ENCODE measurements around the gene ZBP1. TPM values are rescaled to one million over a fixed set of nuclear protein-coding genes. Genes with fewer than 3 reads are reported as not detected.

Gene ZBP1
- total RNA-seq, 3 donors from 2014 or later: 1.8 to 12.8 (median 3.6) TPM

DNA sequence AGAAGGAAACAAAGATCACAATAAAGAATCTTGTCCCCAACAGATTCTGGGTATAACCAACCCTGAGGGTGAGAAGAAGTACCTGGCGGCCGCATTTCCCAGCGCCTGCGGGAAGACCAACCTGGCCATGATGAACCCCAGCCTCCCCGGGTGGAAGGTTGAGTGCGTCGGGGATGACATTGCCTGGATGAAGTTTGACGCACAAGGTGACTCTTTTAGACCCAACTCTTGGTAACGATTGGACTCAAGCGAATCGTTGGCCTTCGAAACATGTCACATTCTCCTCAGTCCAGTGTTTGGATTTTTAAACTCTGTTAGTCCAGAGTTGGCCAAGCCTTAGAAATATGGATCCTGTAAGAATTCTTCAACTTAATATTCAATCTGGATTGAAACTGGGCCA is 56.7 kb downstream of the ZBP1 start:
- Histone ChIP-seq H3K36me3 (ENCODE audit: low read depth) (no peaks in the 10 kb centered on the region), H3K4me3 (no peak overlapping the region), H3K9me3 (no peaks in the 10 kb centered on the region), H3K4me1 (ENCODE audit: low read depth) (peaks cover 32% of the 10 kb centered on the region)
- intact Hi-C loops (cut with DNase I, micrococcal nuclease): no loop called here
- ATAC-seq (no peak), DNase-seq (no peak)
- TF ChIP-seq, protein P1, sequence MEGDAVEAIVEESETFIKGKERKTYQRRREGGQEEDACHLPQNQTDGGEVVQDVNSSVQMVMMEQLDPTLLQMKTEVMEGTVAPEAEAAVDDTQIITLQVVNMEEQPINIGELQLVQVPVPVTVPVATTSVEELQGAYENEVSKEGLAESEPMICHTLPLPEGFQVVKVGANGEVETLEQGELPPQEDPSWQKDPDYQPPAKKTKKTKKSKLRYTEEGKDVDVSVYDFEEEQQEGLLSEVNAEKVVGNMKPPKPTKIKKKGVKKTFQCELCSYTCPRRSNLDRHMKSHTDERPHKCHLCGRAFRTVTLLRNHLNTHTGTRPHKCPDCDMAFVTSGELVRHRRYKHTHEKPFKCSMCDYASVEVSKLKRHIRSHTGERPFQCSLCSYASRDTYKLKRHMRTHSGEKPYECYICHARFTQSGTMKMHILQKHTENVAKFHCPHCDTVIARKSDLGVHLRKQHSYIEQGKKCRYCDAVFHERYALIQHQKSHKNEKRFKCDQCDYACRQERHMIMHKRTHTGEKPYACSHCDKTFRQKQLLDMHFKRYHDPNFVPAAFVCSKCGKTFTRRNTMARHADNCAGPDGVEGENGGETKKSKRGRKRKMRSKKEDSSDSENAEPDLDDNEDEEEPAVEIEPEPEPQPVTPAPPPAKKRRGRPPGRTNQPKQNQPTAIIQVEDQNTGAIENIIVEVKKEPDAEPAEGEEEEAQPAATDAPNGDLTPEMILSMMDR (IDR thresholded peaks at IDR 0.05): no peak

DNA sequence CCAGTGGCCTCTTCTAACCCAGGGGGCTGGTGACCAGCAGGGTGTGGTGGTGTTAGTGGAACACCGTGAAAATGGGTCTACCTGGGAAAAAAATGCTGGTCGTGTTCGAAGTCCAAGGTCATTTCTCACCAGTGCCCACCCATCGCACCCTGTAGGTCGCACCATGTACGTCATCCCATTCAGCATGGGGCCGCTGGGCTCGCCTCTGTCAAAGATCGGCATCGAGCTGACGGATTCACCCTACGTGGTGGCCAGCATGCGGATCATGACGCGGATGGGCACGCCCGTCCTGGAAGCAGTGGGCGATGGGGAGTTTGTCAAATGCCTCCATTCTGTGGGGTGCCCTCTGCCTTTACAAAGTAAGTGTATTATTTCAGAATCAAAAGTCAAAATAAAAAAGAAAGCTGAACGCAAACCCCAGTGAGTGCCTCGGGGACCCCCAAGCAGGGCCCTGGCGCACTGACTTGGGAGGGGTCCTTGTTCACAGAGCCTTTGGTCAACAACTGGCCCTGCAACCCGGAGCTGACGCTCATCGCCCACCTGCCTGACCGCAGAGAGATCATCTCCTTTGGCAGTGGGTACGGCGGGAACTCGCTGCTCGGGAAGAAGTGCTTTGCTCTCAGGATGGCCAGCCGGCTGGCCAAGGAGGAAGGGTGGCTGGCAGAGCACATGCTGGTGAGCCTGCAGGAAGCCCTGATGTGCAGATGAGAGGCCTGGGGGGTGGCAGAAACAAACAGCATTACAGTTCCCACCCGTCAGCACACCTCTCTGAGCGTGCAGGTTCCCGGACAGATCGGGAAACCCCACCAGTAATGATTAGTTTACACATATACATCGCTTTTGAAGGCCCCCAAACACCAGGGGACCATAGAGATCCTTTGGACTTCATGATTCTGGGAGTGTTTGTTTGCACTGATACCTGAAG is 57.4 kb downstream of the ZBP1 start:
- H3K9me3 ChIP-seq: no peaks in the 10 kb centered on the region

DNA sequence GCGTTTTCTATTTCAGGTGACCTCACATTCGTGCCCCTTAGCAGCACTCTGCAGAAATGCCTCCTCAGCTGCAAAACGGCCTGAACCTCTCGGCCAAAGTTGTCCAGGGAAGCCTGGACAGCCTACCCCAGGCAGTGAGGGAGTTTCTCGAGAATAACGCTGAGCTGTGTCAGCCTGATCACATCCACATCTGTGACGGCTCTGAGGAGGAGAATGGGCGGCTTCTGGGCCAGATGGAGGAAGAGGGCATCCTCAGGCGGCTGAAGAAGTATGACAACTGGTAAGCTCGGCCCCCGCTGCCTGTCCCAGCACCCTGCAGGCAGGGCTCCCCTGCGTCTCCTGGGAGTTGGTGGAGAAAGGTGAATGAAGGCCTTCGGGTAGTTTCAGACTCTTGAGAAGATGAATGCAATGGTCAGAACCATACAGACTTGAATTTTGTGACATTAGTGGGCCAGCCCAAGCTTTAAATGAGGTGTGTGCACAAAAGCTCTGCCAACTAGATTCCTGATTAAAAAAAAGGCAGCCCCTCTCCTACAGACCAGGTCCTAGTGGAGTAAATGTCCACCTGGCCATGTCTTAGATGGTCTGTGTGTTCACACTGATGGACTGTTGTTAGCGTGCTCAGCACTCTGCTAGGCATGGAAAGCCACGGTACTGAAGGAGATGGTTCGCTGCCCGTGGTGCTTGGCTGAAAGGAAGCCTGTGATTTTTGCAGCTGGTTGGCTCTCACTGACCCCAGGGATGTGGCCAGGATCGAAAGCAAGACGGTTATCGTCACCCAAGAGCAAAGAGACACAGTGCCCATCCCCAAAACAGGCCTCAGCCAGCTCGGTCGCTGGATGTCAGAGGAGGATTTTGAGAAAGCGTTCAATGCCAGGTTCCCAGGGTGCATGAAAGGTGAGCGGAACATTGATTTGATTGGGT is 58.6 kb downstream of the ZBP1 start:
- ATAC-seq: no peak

More for the DNA sequence above, 57.4 kb downstream of the ZBP1 start:
- TF ChIP-seq, protein P1 (IDR thresholded peaks at IDR 0.05): no peak
- Histone ChIP-seq H3K36me3 (ENCODE audit: low read depth) (no peaks in the 10 kb centered on the region), H3K4me1 (ENCODE audit: low read depth) (peaks cover 37% of the 10 kb centered on the region), H3K4me3 (no peak overlapping the region)
- DNase-seq (peak in 2 of 3 donors; percentile 41 to 63), ATAC-seq (no peak)
- intact Hi-C loops (cut with DNase I, micrococcal nuclease): no loop called here

DNA sequence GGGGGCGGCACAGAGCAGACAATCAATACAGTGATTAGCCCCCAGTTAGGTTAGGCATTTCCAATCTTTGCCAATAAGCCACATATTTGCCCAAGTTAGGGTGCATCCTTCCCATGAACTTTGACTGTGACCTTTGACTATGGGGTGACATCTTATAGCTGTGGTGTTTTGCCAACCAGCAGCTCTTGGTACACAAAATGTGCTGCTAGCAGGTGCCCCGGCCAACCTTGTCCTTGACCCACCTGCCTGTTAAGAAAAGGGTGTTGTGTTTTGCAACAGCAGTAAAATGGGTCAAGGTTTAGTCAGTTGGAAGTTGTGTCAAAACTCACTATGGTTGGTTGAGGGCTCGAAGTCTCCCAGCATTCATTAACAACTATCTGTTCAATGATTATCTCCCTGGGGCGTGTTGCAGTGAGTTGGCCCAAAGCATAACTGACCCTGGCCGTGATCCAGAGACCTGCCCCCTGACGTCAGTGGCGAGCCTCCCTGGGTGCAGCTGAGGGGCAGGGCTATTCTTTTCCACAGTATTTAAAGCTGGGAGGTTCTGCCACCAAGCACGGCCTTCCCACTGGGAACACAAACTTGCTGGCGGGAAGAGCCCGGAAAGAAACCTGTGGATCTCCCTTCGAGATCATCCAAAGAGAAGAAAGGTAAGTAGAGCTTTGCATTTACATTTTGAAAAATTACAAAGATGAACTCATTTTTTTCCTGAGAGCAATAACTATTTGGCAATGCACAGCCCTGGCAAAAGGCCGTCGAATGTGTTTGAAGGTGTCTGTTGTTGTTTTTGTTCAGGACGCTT is 59.5 kb downstream of the ZBP1 start, which contains the start of gene PCK1:
TSS of gene PCK1 (plus strand) at position 557 of the 802 bp plus-strand sequence. CDS start 302 bp downstream, outside the sequence.
- H3K9me3 ChIP-seq: no peaks in the 10 kb centered on the region
- H3K4me3 ChIP-seq: peak within 1 kb of the TSS; percentile 27
- TF ChIP-seq, protein P1 (IDR thresholded peaks at IDR 0.05): no peak
- intact Hi-C loops (cut with DNase I, micrococcal nuclease): no loop called here
- DNase-seq: peak; percentile 94 to 98 (median 98)
- ATAC-seq: peak; percentile 87
- H3K4me1 ChIP-seq (ENCODE audit: low read depth): peaks cover 39% of the 10 kb centered on the region
- no peaks in the 10 kb centered on the region for H3K36me3 ChIP-seq (ENCODE audit: low read depth)

More for the DNA sequence above, 58.6 kb downstream of the ZBP1 start:
- Histone ChIP-seq H3K4me3 (peak overlapping the region; percentile 27), H3K9me3 (no peaks in the 10 kb centered on the region), H3K36me3 (ENCODE audit: low read depth) (no peaks in the 10 kb centered on the region), H3K4me1 (ENCODE audit: low read depth) (peaks cover 40% of the 10 kb centered on the region)
- TF ChIP-seq, protein P1 (IDR thresholded peaks at IDR 0.05): no peak
- DNase-seq: peak in 1 of 3 donors; percentile 33
- intact Hi-C loops (cut with DNase I, micrococcal nuclease): no loop called here

Data from mucosa of descending colon (tissue), 3 donors.